ENCODE results near the gene PLCD3. TPM values are rescaled to one million over a fixed set of nuclear protein-coding genes. Genes with fewer than 3 reads are reported as not detected.
A peak's percentile ranks its signal among the peaks of the same experiment; 100 is the strongest.

The PLCD3 gene
- total RNA-seq, 4 donors from 2014 or later: 44.7 to 87.1 (median 58.3) TPM

DNA sequence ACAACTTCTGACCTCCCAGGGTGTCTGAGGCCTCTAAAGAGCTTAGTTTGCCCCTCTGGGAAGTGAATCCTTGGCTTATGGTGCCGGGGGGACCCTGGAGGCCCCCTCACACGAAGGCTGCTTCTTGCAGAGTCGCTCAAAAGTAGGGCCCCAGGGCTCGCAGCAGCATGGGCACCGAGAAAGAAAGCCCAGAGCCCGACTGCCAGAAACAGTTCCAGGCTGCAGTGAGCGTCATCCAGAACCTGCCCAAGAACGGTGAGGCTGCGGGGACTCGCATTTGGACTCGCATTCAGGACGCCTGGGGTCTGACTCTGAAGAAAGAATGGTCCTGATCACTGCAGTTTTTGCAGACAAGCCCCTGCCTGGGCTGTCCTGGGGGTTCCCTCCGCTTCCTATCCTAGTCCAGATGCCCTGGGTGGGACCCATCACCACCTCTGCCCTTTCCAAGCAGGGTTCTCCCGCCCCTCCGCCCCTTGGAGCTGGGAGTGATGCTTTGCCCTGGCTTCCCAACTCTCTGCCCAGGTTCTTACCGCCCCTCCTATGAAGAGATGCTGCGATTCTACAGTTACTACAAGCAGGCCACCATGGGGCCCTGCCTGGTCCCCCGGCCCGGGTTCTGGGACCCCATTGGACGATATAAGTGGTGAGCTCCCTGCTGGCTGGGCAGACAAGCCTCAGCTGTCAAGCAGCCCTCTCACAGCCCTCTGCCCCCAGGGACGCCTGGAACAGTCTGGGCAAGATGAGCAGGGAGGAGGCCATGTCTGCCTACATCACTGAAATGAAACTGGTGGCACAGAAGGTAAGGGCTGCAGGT is 3.9 kb upstream of the PLCD3 start:
- Histone ChIP-seq H3K36me3 (no peaks in the 10 kb centered on the region), H3K4me1 (peaks cover 28% of the 10 kb centered on the region), H3K27ac (peak overlapping the region; percentile 79), H3K9me3 (no peaks in the 10 kb centered on the region), H3K4me3 (peak overlapping the region; percentile 86), H3K27me3 (no peaks in the 10 kb centered on the region)
- 38% methylated on average over 21 of the region's 21 CpGs for WGBS
- DNase-seq (ENCODE audit: low spot score in 2 of 2): peak in 1 of 2 donors; percentile 80
- TF ChIP-seq EP300 (IDR thresholded peaks at IDR 0.05) (no peak), CTCF (IDR thresholded peaks at IDR 0.05) (no peak), POLR2A (IDR thresholded peaks at IDR 0.05) (no peak), POLR2AphosphoS5 (IDR thresholded peaks at IDR 0.05) (no peak)

- Histone ChIP-seq H3K9me3 (no peaks in the 10 kb centered on the region), H3K4me1 (peaks cover 36% of the 10 kb centered on the region), H3K4me3 (peak within 1 kb of the TSS; percentile 86), H3K36me3 (no peaks in the 10 kb centered on the region), H3K27me3 (no peaks in the 10 kb centered on the region), H3K27ac (peak within 1 kb of the TSS; percentile 79)
- peak in 2 of 3 donors; percentile 90 to 97 for TF ChIP-seq POLR2AphosphoS5 (IDR thresholded peaks at IDR 0.05)
- no peak for TF ChIP-seq EP300 (IDR thresholded peaks at IDR 0.05)
- TF ChIP-seq POLR2A (IDR thresholded peaks at IDR 0.05): peak in 1 of 2 donors; percentile 23
- TF ChIP-seq CTCF (IDR thresholded peaks at IDR 0.05): peak; percentile 99 to 100
- DNase-seq (ENCODE audit: low spot score in 2 of 2): peak; percentile 97 to 98
- 31% methylated on average over 6 of the region's 40 CpGs for WGBS
Observed at GRCh38 chr17:45135192-45135977, 3.1 kb upstream of the PLCD3 start, which contains the start of gene ACBD4. TSS of gene ACBD4 (plus strand) at chr17:45135687. CDS start at chr17:45136145, 458 bp downstream.

- WGBS: 2% methylated on average over 11 of the region's 71 CpGs
- H3K36me3 ChIP-seq: no peaks in the 10 kb centered on the region
- no peaks in the 10 kb centered on the region for H3K27me3 ChIP-seq
- peaks cover 62% of the 10 kb centered on the region for H3K4me1 ChIP-seq
- no peaks in the 10 kb centered on the region for H3K9me3 ChIP-seq
- peak overlapping the region; percentile 96 for H3K4me3 ChIP-seq
- DNase-seq (ENCODE audit: low spot score in 2 of 2): peak; percentile 91 to 93
- H3K27ac ChIP-seq: peak overlapping the region; percentile 92
- TF ChIP-seq CTCF (IDR thresholded peaks at IDR 0.05) (peak; percentile 75 to 85), POLR2AphosphoS5 (IDR thresholded peaks at IDR 0.05) (peak in 2 of 3 donors; percentile 25 to 28), EP300 (IDR thresholded peaks at IDR 0.05) (no peak), POLR2A (IDR thresholded peaks at IDR 0.05) (peak in 1 of 2 donors; percentile 24)
Observed at GRCh38 chr17:45132572-45133463, 503 bp upstream of the PLCD3 start.

DNA sequence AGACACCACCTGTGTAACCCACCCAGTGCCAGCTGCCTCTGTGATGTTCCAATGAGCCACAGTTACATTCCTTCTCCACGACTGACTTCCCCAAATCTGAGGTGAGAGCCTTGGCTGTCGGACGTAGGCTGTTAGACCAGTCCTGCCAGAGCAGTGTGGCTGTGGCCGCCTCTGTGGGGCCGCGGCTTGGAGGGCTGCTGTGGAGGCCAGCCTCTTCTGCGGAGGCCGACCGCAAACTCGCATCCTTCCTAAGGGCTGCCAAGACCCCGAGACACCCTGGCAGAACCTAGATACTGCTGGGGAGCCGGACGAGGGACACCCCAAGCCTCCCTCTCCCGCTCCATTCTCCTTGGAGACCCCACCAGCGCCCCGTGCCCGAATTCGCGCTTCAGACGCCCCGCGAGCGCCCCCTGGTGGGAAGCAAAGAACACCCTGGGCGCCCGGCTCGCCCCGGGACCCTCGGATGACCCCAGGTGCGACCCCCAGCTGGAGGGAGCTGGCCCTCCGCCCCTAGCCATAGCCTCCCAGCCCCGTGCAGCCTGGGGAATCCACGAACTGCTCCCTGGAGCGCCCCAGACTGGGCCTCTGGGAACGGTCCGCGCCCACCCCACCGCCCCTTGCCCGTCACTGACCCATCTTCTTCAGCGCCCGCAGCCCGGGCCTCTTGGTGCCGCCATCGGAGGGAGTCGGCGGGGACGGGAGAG is 547 bp downstream of the PLCD3 start:
- Histone ChIP-seq H3K27ac (peak overlapping the region; percentile 92), H3K4me1 (peaks cover 70% of the 10 kb centered on the region), H3K36me3 (no peaks in the 10 kb centered on the region), H3K4me3 (peak overlapping the region; percentile 96), H3K9me3 (no peaks in the 10 kb centered on the region), H3K27me3 (no peaks in the 10 kb centered on the region)
- no peak for DNase-seq (ENCODE audit: low spot score in 2 of 2)
- 7% methylated on average over 30 of the region's 46 CpGs for WGBS
- peak; percentile 64 to 85 for TF ChIP-seq CTCF (IDR thresholded peaks at IDR 0.05)
- no peak for TF ChIP-seq POLR2AphosphoS5 (IDR thresholded peaks at IDR 0.05)

Data from suprapubic skin (tissue), 4 donors.